HL-60 (cell line): ENCODE results near the gene NUP93.

Experiments used
- CTCF ChIP-seq: IDR thresholded peaks from one replicate; pipeline ENCODE4 v1.5.1; 2011; ENCODE audit warnings: low read length, control low read depth, inconsistent platforms; ENCODE audit not compliant: insufficient read depth
- GABPA ChIP-seq: IDR thresholded peaks from 2 replicates; pipeline ENCODE4 v1.6.1; 2012; ENCODE audit warnings: low read depth
- POLR2AphosphoS5 ChIP-seq: IDR thresholded peaks from 2 replicates; pipeline ENCODE4 v1.6.1; 2012; ENCODE audit warnings: low read depth
- REST ChIP-seq: IDR thresholded peaks from 2 replicates; pipeline ENCODE4 v1.6.1; 2012; ENCODE audit warnings: low read depth; ENCODE audit not compliant: insufficient replicate concordance
- SPI1 ChIP-seq: IDR thresholded peaks from 2 replicates; pipeline ENCODE4 v1.6.1; 2012; ENCODE audit warnings: low read depth, mild to moderate bottlenecking, borderline replicate concordance

GRCh38 chr16:56815721-56816120 lies 85.8 kb downstream of the NUP93 start:
- TF ChIP-seq CTCF (no peak), SPI1 (no peak), POLR2AphosphoS5 (no peak), GABPA (no peak), REST (no peak)
